HG03039 (cell line): ENCODE measurements around the gene RDX.

Experiments
- ATAC-seq: cut with Tn5 transposase; IDR thresholded peaks from one replicate; pipeline ENCODE4 v1.9.1; 2021; ENCODE audit warnings: mild to moderate bottlenecking, moderate library complexity; ENCODE audit not compliant: unreplicated experiment

Gene RDX

GRCh38 chr11:110296226-110297075 lies at the start of gene RDX:
Gene RDX, minus strand, starts transcription at chr11:110296614. Its CDS starts 16,922 bp downstream, at chr11:110279692.
- peak; percentile 84 for ATAC-seq

- peak; percentile 35 for ATAC-seq
Measured at GRCh38 chr11:110345743-110346142, 49.3 kb upstream of the RDX start.

GRCh38 chr11:110340436-110340835 lies 44.0 kb upstream of the RDX start:
- ATAC-seq, result no peak

- no peak for ATAC-seq
Measured at GRCh38 chr11:110339456-110340250, 43.2 kb upstream of the RDX start.

- ATAC-seq, result no peak
Measured at GRCh38 chr11:110338684-110339083, 42.3 kb upstream of the RDX start.

GRCh38 chr11:110337570-110338193 lies 41.3 kb upstream of the RDX start:
- no peak for ATAC-seq

GRCh38 chr11:110336054-110336453 lies 39.6 kb upstream of the RDX start:
- ATAC-seq, result no peak

GRCh38 chr11:110335358-110335757 lies 38.9 kb upstream of the RDX start:
- ATAC-seq, result no peak

GRCh38 chr11:110331626-110332025 lies 35.2 kb upstream of the RDX start:
- no peak for ATAC-seq

- ATAC-seq, result no peak
Measured at GRCh38 chr11:110329445-110329844, 33.0 kb upstream of the RDX start.

GRCh38 chr11:110327508-110327907 lies 31.1 kb upstream of the RDX start:
- ATAC-seq, result no peak

GRCh38 chr11:110323786-110324185 lies 27.4 kb upstream of the RDX start:
- no peak for ATAC-seq

GRCh38 chr11:110319501-110319900 lies 23.1 kb upstream of the RDX start:
- no peak for ATAC-seq

- ATAC-seq, result no peak
Measured at GRCh38 chr11:110318638-110319404, 22.4 kb upstream of the RDX start.

GRCh38 chr11:110317516-110317932 lies 21.1 kb upstream of the RDX start:
- ATAC-seq, result no peak

- no peak for ATAC-seq
Measured at GRCh38 chr11:110314366-110315095, 18.1 kb upstream of the RDX start.

GRCh38 chr11:110312670-110313069 lies 16.3 kb upstream of the RDX start:
- no peak for ATAC-seq

- no peak for ATAC-seq
Measured at GRCh38 chr11:110311783-110312579, 15.6 kb upstream of the RDX start.

- ATAC-seq, result no peak
Measured at GRCh38 chr11:110308071-110308470, 11.7 kb upstream of the RDX start.
